ENCODE results near the gene CEBPG.

The CEBPG gene

DNA sequence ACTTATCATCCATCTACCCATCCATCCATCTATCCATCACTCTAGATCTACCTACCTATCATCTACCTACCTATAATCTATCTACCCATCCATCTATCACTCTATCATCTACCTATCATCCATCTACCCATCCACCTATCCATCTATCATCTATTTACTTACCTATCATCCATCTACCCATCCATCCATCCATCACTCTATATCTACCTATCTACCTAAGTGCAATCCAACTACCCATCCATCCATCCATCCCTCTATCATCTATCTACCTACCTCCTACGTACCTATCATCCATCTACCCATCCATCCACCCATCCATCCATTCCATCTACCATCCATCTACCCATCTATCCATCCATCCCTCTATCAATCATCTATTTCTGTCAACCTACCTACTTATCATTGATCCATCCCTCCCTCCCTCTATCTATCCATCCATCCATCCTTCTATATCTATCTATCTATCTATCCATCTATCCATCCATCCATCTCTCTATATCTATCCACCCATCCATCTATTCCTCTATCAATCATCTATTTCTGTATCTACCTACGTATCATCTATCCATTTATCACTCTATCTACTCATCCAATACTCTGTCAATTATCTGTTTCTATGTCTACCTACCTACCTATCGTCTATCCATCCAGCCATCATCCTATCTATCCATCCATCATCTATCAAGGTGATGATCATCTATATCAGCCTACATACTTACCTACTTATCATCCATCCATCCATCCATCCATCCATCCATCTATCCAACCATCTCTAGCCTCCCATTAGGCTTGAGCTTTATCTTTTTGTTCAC, 49.1 kb downstream of the CEBPG start:
- POLR2A ChIA-PET (ENCODE audit: low non-redundant PET) = no interaction called here
- CTCF ChIA-PET = interaction anchor here (0.6 kb wide), 1 partner anchor 349 kb away, joined by 3 read pairs; no protein-coding TSS in a partner anchor
- no peak overlapping the region for H3K27ac ChIP-seq
- TF ChIP-seq, protein P1, sequence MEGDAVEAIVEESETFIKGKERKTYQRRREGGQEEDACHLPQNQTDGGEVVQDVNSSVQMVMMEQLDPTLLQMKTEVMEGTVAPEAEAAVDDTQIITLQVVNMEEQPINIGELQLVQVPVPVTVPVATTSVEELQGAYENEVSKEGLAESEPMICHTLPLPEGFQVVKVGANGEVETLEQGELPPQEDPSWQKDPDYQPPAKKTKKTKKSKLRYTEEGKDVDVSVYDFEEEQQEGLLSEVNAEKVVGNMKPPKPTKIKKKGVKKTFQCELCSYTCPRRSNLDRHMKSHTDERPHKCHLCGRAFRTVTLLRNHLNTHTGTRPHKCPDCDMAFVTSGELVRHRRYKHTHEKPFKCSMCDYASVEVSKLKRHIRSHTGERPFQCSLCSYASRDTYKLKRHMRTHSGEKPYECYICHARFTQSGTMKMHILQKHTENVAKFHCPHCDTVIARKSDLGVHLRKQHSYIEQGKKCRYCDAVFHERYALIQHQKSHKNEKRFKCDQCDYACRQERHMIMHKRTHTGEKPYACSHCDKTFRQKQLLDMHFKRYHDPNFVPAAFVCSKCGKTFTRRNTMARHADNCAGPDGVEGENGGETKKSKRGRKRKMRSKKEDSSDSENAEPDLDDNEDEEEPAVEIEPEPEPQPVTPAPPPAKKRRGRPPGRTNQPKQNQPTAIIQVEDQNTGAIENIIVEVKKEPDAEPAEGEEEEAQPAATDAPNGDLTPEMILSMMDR (conservative IDR thresholded peaks at IDR 0.05; ENCODE audit: low read depth) = no peak
- no peak for DNase-seq (ENCODE audit: low spot score)

DNA sequence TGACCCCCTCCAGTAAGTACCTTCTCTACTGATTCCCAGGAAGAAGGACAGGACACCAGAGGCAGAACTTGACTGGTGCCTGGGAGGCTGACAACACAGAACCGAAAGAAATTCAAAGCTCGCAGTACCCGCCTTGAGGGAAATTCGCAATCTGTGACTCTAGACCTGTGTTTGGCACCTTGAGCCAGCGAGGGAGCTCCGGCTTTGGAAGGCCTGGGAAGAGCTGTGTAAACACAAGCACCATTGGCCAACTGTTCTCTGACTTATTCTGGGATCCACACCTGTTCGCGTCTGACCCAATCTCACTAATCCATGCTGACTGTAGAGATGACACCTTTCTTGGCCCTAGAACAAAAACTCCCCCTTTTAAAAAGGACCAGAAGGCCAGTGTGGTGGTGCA, 50.7 kb downstream of the CEBPG start:
- no peak for DNase-seq (ENCODE audit: low spot score)
- H3K27ac ChIP-seq = no peak overlapping the region
- TF ChIP-seq, protein P1 (conservative IDR thresholded peaks at IDR 0.05; ENCODE audit: low read depth) = no peak
- ChIA-PET CTCF (no interaction called here), POLR2A (ENCODE audit: low non-redundant PET) (no interaction called here)

DNA sequence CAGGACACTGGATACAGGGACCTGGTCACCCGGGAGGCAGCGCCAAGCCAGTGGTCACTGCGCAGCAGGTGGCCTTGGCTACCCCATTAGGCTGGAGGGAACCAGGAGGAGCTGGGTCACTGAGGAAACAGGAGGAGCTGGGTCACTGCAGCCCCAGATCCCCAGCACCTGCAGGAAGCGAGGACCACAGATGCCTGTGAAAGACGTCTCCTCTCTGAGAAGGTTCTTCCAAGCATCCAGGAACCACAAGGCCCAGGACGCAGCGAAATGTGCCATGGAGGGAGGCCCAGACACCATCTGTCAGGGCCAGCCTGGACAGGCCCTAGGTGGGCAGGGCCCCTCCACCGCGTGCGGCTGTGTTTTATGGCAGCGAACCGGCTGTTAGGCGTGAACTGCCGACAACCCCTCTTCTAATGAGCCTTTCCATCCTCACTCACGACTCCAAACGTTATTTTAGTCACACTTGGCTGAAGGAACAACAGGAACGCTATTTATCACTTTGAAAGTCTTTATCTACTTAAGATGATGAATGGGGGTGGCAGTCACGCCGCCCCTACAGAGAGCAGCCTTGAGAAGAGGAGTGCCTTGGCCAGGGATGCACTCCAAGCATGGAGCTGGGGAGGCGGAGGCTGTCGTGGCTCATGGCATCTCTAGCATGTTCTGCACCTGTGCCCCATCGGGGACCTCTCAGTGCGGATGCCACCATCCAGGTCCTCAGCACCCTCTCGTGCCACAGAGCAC, 53.3 kb downstream of the CEBPG start:
- POLR2A ChIA-PET (ENCODE audit: low non-redundant PET) = no interaction called here
- TF ChIP-seq, protein P1 (conservative IDR thresholded peaks at IDR 0.05; ENCODE audit: low read depth) = no peak
- H3K27ac ChIP-seq = no peak overlapping the region
- no peak for DNase-seq (ENCODE audit: low spot score)
- CTCF ChIA-PET = no interaction called here

DNA sequence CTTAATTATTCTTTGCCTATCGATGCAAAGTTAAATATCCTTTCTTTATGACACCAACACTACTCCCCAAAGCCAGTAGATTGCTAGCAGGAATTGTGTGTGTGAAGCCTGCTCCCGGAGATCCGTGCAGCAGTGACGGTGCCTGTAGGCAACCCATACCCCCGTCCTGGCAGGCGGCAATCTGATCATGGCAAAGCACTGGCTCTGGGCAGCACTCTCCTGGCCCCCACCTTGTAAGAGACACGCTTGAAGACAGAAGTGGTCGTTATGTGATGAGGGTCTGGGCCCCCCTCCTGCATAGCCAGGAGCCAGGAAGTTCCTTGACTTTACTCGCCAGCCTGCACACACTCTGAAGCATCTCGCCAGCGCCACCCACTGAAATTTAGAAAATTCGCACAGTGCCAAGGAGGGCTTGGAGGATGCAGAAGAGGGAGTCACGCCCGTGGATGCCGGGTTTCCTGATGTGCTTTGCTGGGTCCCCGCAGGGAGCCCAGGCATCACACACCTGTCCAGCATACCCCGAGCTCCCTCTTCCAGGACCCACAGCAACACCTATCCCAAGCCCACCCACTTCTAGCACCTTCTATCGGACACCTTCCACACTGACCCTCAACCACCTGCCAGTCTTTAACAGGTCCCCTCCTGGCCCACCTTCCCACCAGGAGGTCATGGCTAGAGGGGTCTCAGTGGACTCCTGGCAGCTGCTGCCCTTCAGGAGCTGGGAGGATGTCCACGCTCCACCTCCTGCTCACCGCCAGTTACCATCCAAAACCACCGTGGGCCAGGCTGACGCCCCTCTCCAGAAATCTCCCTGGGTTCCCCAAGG, 54.5 kb downstream of the CEBPG start:
- CTCF ChIA-PET = interaction anchor here (0.7 kb wide), 1 partner anchor 111 kb away, joined by 3 read pairs; no protein-coding TSS in a partner anchor
- no peak overlapping the region for H3K27ac ChIP-seq
- POLR2A ChIA-PET (ENCODE audit: low non-redundant PET) = no interaction called here
- no peak for DNase-seq (ENCODE audit: low spot score)
- TF ChIP-seq, protein P1 (conservative IDR thresholded peaks at IDR 0.05; ENCODE audit: low read depth) = no peak

DNA sequence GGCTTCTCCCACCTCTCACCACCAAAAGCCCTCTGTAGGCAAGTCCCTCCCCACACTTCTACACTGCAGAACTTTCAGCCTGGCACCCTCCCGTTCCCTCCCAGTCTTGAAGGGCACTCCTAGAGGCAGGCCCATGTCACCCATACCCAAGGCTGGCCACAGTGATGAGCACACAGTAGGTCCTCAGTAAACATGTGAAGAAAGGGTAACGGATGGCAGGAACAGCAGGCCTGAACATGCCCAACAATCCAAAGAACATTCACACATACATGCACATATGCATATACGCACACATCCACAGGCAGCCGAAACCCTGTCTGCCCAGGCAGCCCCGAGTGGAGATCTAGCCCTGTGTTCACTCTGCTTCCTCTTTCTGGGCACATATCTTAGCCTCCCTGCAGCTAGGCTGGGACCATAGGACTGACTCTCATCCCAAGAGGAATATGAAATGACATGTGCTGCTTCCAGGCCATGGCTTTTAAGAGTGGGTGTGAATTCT, 55.2 kb downstream of the CEBPG start:
- TF ChIP-seq, protein P1 (conservative IDR thresholded peaks at IDR 0.05; ENCODE audit: low read depth) = no peak
- POLR2A ChIA-PET (ENCODE audit: low non-redundant PET) = no interaction called here
- no peak overlapping the region for H3K27ac ChIP-seq
- no peak for DNase-seq (ENCODE audit: low spot score)
- CTCF ChIA-PET = no interaction called here
